ENCODE results near the gene SIPA1L3.

GRCh38 chr19:38229585-38230073 lies 322.6 kb downstream of the SIPA1L3 start:
- TF ChIP-seq, protein P1, sequence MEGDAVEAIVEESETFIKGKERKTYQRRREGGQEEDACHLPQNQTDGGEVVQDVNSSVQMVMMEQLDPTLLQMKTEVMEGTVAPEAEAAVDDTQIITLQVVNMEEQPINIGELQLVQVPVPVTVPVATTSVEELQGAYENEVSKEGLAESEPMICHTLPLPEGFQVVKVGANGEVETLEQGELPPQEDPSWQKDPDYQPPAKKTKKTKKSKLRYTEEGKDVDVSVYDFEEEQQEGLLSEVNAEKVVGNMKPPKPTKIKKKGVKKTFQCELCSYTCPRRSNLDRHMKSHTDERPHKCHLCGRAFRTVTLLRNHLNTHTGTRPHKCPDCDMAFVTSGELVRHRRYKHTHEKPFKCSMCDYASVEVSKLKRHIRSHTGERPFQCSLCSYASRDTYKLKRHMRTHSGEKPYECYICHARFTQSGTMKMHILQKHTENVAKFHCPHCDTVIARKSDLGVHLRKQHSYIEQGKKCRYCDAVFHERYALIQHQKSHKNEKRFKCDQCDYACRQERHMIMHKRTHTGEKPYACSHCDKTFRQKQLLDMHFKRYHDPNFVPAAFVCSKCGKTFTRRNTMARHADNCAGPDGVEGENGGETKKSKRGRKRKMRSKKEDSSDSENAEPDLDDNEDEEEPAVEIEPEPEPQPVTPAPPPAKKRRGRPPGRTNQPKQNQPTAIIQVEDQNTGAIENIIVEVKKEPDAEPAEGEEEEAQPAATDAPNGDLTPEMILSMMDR (IDR thresholded peaks at IDR 0.05 in 4 of 5, conservative IDR thresholded peaks at IDR 0.05 in 1 of 5), result no peak
- no peak for TF ChIP-seq POLR2A (IDR thresholded peaks at IDR 0.05)
